ENCODE measurements around the gene FFAR3.
"Not testable (repeated sequence)": the region's sequence is repeated elsewhere in the genome, so short reads cannot be mapped to it uniquely, and the experiment has no call there.

The FFAR3 gene

GRCh38 chr19:35399948-35400772 is 41.9 kb downstream of the FFAR3 start:
- H3K36me3 ChIP-seq (ENCODE audit: insufficient read depth, insufficient read length, low read length) = no peaks in the 10 kb centered on the region
- H3K4me3 ChIP-seq (ENCODE audit: insufficient read length, low read depth) = no peak overlapping the region
- H3K27me3 ChIP-seq (ENCODE audit: insufficient read depth, insufficient read length) = no peaks in the 10 kb centered on the region
- no peaks in the 10 kb centered on the region for H3K9me3 ChIP-seq (ENCODE audit: insufficient read depth, low read length)
- H3K4me1 ChIP-seq (ENCODE audit: insufficient read depth, insufficient read length) = peaks cover 4% of the 10 kb centered on the region
- no peak for TF ChIP-seq SUZ12 (IDR thresholded peaks at IDR 0.05; ENCODE audit: extremely low read depth, insufficient read depth, insufficient read length)
- TF ChIP-seq ZNF274 (IDR thresholded peaks at IDR 0.05; ENCODE audit: low read depth, low read length) = no peak
- TF ChIP-seq YY1 (IDR thresholded peaks at IDR 0.05; ENCODE audit: insufficient read depth, insufficient read length) = no peak
- DNase-seq (ENCODE audit: low read depth, low spot score) = no peak
- no peak overlapping the region for H3K9ac ChIP-seq (ENCODE audit: insufficient read length, low read depth)

- H3K9ac ChIP-seq (ENCODE audit: insufficient read length, low read depth) = no peak overlapping the region
- no peak for DNase-seq (ENCODE audit: low read depth, low spot score)
- H3K36me3 ChIP-seq (ENCODE audit: insufficient read depth, insufficient read length, low read length) = no peaks in the 10 kb centered on the region
- peaks cover 6% of the 10 kb centered on the region for H3K4me1 ChIP-seq (ENCODE audit: insufficient read depth, insufficient read length)
- H3K9me3 ChIP-seq (ENCODE audit: insufficient read depth, low read length) = no peaks in the 10 kb centered on the region
- no peak overlapping the region for H3K4me3 ChIP-seq (ENCODE audit: insufficient read length, low read depth)
- TF ChIP-seq SUZ12 (IDR thresholded peaks at IDR 0.05; ENCODE audit: extremely low read depth, insufficient read depth, insufficient read length) (no peak), YY1 (IDR thresholded peaks at IDR 0.05; ENCODE audit: insufficient read depth, insufficient read length) (no peak), ZNF274 (IDR thresholded peaks at IDR 0.05; ENCODE audit: low read depth, low read length) (no peak)
- no peaks in the 10 kb centered on the region for H3K27me3 ChIP-seq (ENCODE audit: insufficient read depth, insufficient read length)
Measured at GRCh38 chr19:35400773-35401100, 42.5 kb downstream of the FFAR3 start.

- not testable (repeated sequence) for H3K4me1 ChIP-seq (ENCODE audit: insufficient read depth, insufficient read length); H3K27me3 ChIP-seq (ENCODE audit: insufficient read depth, insufficient read length); DNase-seq (ENCODE audit: low read depth, low spot score); H3K9ac ChIP-seq (ENCODE audit: insufficient read length, low read depth); H3K36me3 ChIP-seq (ENCODE audit: insufficient read depth, insufficient read length, low read length); H3K4me3 ChIP-seq (ENCODE audit: insufficient read length, low read depth); H3K9me3 ChIP-seq (ENCODE audit: insufficient read depth, low read length)
Measured at GRCh38 chr19:35401416-35401815, 43.2 kb downstream of the FFAR3 start.

- Histone ChIP-seq H3K4me3 (ENCODE audit: insufficient read length, low read depth) (no peak overlapping the region), H3K9ac (ENCODE audit: insufficient read length, low read depth) (no peak overlapping the region), H3K27me3 (ENCODE audit: insufficient read depth, insufficient read length) (no peaks in the 10 kb centered on the region), H3K4me1 (ENCODE audit: insufficient read depth, insufficient read length) (peaks cover 6% of the 10 kb centered on the region), H3K36me3 (ENCODE audit: insufficient read depth, insufficient read length, low read length) (no peaks in the 10 kb centered on the region), H3K9me3 (ENCODE audit: insufficient read depth, low read length) (no peaks in the 10 kb centered on the region)
- TF ChIP-seq SUZ12 (IDR thresholded peaks at IDR 0.05; ENCODE audit: extremely low read depth, insufficient read depth, insufficient read length) (no peak), YY1 (IDR thresholded peaks at IDR 0.05; ENCODE audit: insufficient read depth, insufficient read length) (no peak), ZNF274 (IDR thresholded peaks at IDR 0.05; ENCODE audit: low read depth, low read length) (no peak)
- no peak for DNase-seq (ENCODE audit: low read depth, low spot score)
Measured at GRCh38 chr19:35403116-35403760, 45.0 kb downstream of the FFAR3 start.

GRCh38 chr19:35404879-35405622 is 46.8 kb downstream of the FFAR3 start:
- no peak for TF ChIP-seq YY1 (IDR thresholded peaks at IDR 0.05; ENCODE audit: insufficient read depth, insufficient read length)
- no peak for TF ChIP-seq ZNF274 (IDR thresholded peaks at IDR 0.05; ENCODE audit: low read depth, low read length)
- no peak for TF ChIP-seq SUZ12 (IDR thresholded peaks at IDR 0.05; ENCODE audit: extremely low read depth, insufficient read depth, insufficient read length)
- Histone ChIP-seq H3K9me3 (ENCODE audit: insufficient read depth, low read length) (no peaks in the 10 kb centered on the region), H3K36me3 (ENCODE audit: insufficient read depth, insufficient read length, low read length) (no peaks in the 10 kb centered on the region), H3K27me3 (ENCODE audit: insufficient read depth, insufficient read length) (no peaks in the 10 kb centered on the region), H3K4me1 (ENCODE audit: insufficient read depth, insufficient read length) (peaks cover 6% of the 10 kb centered on the region), H3K9ac (ENCODE audit: insufficient read length, low read depth) (no peak overlapping the region), H3K4me3 (ENCODE audit: insufficient read length, low read depth) (no peak overlapping the region)
- peak; percentile 70 for DNase-seq (ENCODE audit: low read depth, low spot score)

- H3K9ac ChIP-seq (ENCODE audit: insufficient read length, low read depth) = no peak overlapping the region
- H3K27me3 ChIP-seq (ENCODE audit: insufficient read depth, insufficient read length) = no peaks in the 10 kb centered on the region
- peaks cover 6% of the 10 kb centered on the region for H3K4me1 ChIP-seq (ENCODE audit: insufficient read depth, insufficient read length)
- H3K9me3 ChIP-seq (ENCODE audit: insufficient read depth, low read length) = no peaks in the 10 kb centered on the region
- TF ChIP-seq ZNF274 (IDR thresholded peaks at IDR 0.05; ENCODE audit: low read depth, low read length) (no peak), SUZ12 (IDR thresholded peaks at IDR 0.05; ENCODE audit: extremely low read depth, insufficient read depth, insufficient read length) (no peak), YY1 (IDR thresholded peaks at IDR 0.05; ENCODE audit: insufficient read depth, insufficient read length) (no peak)
- H3K36me3 ChIP-seq (ENCODE audit: insufficient read depth, insufficient read length, low read length) = no peaks in the 10 kb centered on the region
- no peak for DNase-seq (ENCODE audit: low read depth, low spot score)
- no peak overlapping the region for H3K4me3 ChIP-seq (ENCODE audit: insufficient read length, low read depth)
Measured at GRCh38 chr19:35407619-35408018, 49.4 kb downstream of the FFAR3 start.
